ENCODE data around the gene LMF2. TPM values are rescaled to one million over a fixed set of nuclear protein-coding genes. Genes with fewer than 3 reads are reported as not detected.

Gene LMF2
- total RNA-seq, 1 donor from 2014 or later: 65.8 TPM

GRCh38 chr22:50548921-50549790 lies 41.7 kb upstream of the LMF2 start:
- Histone ChIP-seq H3K9me3 (no peaks in the 10 kb centered on the region), H3K4me3 (peak overlapping the region; percentile 40), H3K36me3 (no peaks in the 10 kb centered on the region), H3K4me1 (peaks cover 21% of the 10 kb centered on the region), H3K27me3 (peaks cover 29% of the 10 kb centered on the region), H3K27ac (peak overlapping the region; percentile 36)
- no peak for ATAC-seq
- TF ChIP-seq CTCF (IDR thresholded peaks at IDR 0.05): no peak
- intact Hi-C loops (cut with DNase I): no loop called here
- no peak for DNase-seq

GRCh38 chr22:50548040-50548920 lies 40.8 kb upstream of the LMF2 start:
- peaks cover 21% of the 10 kb centered on the region for H3K4me1 ChIP-seq
- H3K27ac ChIP-seq: peak overlapping the region; percentile 36
- TF ChIP-seq CTCF (IDR thresholded peaks at IDR 0.05): no peak
- H3K36me3 ChIP-seq: no peaks in the 10 kb centered on the region
- no peak for ATAC-seq
- peaks cover 29% of the 10 kb centered on the region for H3K27me3 ChIP-seq
- no peaks in the 10 kb centered on the region for H3K9me3 ChIP-seq
- H3K4me3 ChIP-seq: peak overlapping the region; percentile 40
- intact Hi-C loops (cut with DNase I): no loop called here
- DNase-seq: peak; percentile 69

GRCh38 chr22:50547263-50547985 lies 39.9 kb upstream of the LMF2 start:
- ATAC-seq: no peak
- Histone ChIP-seq H3K4me3 (no peak overlapping the region), H3K4me1 (peaks cover 21% of the 10 kb centered on the region)

GRCh38 chr22:50546326-50547262 lies 39.1 kb upstream of the LMF2 start:
- H3K27ac ChIP-seq: no peak overlapping the region
- peaks cover 25% of the 10 kb centered on the region for H3K4me1 ChIP-seq
- H3K4me3 ChIP-seq: no peak overlapping the region
- no peaks in the 10 kb centered on the region for H3K9me3 ChIP-seq
- no peaks in the 10 kb centered on the region for H3K36me3 ChIP-seq
- intact Hi-C loops (cut with DNase I): no loop called here
- ATAC-seq (no peak), DNase-seq (peak; percentile 64)
- H3K27me3 ChIP-seq: peaks cover 29% of the 10 kb centered on the region
- no peak for TF ChIP-seq CTCF (IDR thresholded peaks at IDR 0.05)

More at GRCh38 chr22:50547263-50547985, 39.9 kb upstream of the LMF2 start:
- DNase-seq: peak; percentile 64
- Histone ChIP-seq H3K9me3 (no peaks in the 10 kb centered on the region), H3K27ac (no peak overlapping the region), H3K27me3 (peaks cover 29% of the 10 kb centered on the region), H3K36me3 (no peaks in the 10 kb centered on the region)
- intact Hi-C loops (cut with DNase I): no loop called here
- TF ChIP-seq CTCF (IDR thresholded peaks at IDR 0.05): no peak
